Uterus (tissue), 4 donors: ENCODE data around the gene FN1. TPM values are rescaled to one million over a fixed set of nuclear protein-coding genes. Genes with fewer than 3 reads are reported as not detected.
"Not testable (repeated sequence)": the region's sequence is repeated elsewhere in the genome, so short reads cannot be mapped to it uniquely, and the experiment has no call there.

Experiments used
- DNase-seq, 2 donors: peaks; one replicate each; pipeline ENCODE4 v3.0.0-alpha.2; 2019 to 2020
- H3K27ac ChIP-seq, 2 donors: fragments of 200-600 bp; sonication (generic); 1 replicate in 1 of 2; 2 replicates in 1 of 2; pipeline ENCODE4 v1.5.1; 2016 to 2018
- H3K27me3 ChIP-seq, 2 donors: fragments of 200-600 bp; sonication (generic); one replicate each; pipeline ENCODE4 v1.5.1; 2018 to 2019; ENCODE audit warnings: control low read depth in 1 of 2
- H3K36me3 ChIP-seq, 2 donors: fragments of 200-600 bp; sonication (generic); one replicate each; pipeline ENCODE4 v1.5.1; 2019; ENCODE audit warnings: control low read depth in 1 of 2
- H3K4me1 ChIP-seq, 2 donors: fragments of 200-600 bp; sonication (generic); one replicate each; pipeline ENCODE4 v1.5.1; 2018 to 2019; ENCODE audit warnings: control low read depth in 1 of 2
- H3K4me3 ChIP-seq, 2 donors: fragments of 200-600 bp; sonication (generic); 1 replicate in 1 of 2; 2 replicates in 1 of 2; pipeline ENCODE4 v1.5.1; 2018 to 2019; ENCODE audit warnings: mild to moderate bottlenecking in 1 of 2
- H3K9me3 ChIP-seq, 2 donors: fragments of 200-600 bp; sonication (generic); one replicate each; pipeline ENCODE4 v1.5.1; 2019; ENCODE audit warnings: control low read depth in 1 of 2
- CTCF ChIP-seq, 4 experiments: fragments of 200-600 bp in 2 of 4; fragments of 450-650 bp in 2 of 4; sonication (generic) in 2 of 4; IDR thresholded peaks; one replicate each; pipeline ENCODE4 v1.5.1; 2016 to 2019; ENCODE audit warnings: antibody characterized with exemption in 4 of 4, mild to moderate bottlenecking in 2 of 4, moderate library complexity in 1 of 4
- POLR2A ChIP-seq, 2 donors: fragments of 450-650 bp; IDR thresholded peaks; one replicate each; pipeline ENCODE4 v1.6.1; 2016; ENCODE audit warnings: antibody characterized with exemption in 2 of 2, mild to moderate bottlenecking in 1 of 2, moderate library complexity in 1 of 2
- intact Hi-C: fragments of 100-400 bp; cut with DNase I; formaldehyde crosslinking; loops from one replicate; pipeline ENCODE4 v1.15.1; 2023; ENCODE audit warnings: low total_unique reads
- total RNA-seq, 4 donors: library from RNA; depleted of rRNA in 3 of 4; stranded (reverse); fragments of >200 nt in 3 of 4; gene quantifications; one replicate each; pipeline versions ENCODE4 v1.1.0 to v1.2.4, GENCODE V29; 2014 to 2023
- donor health status: DM: yes; HTN: yes; CAD: no.

FN1 gene
- total RNA-seq, 4 donors from 2014 or later: 218 to 1,074 (median 261) TPM

- Histone ChIP-seq H3K4me3 (no peak overlapping the region), H3K4me1 (no peaks in the 10 kb centered on the region), H3K36me3 (no peaks in the 10 kb centered on the region), H3K27ac (no peak overlapping the region), H3K9me3 (no peaks in the 10 kb centered on the region), H3K27me3 (no peaks in the 10 kb centered on the region)
- no peak for DNase-seq
- intact Hi-C loops: no loop called here
- TF ChIP-seq CTCF (IDR thresholded peaks at IDR 0.05) (no peak), POLR2A (IDR thresholded peaks at IDR 0.05) (no peak)
Observed at GRCh38 chr2:215363039-215363438, 72.8 kb downstream of the FN1 start.

GRCh38 chr2:215362562-215362904, 73.3 kb downstream of the FN1 start:
- Histone ChIP-seq H3K9me3 (no peaks in the 10 kb centered on the region), H3K36me3 (no peaks in the 10 kb centered on the region), H3K27ac (no peak overlapping the region), H3K4me3 (no peak overlapping the region), H3K4me1 (no peaks in the 10 kb centered on the region), H3K27me3 (no peaks in the 10 kb centered on the region)
- DNase-seq: no peak
- intact Hi-C loops: no loop called here
- TF ChIP-seq POLR2A (IDR thresholded peaks at IDR 0.05) (no peak), CTCF (IDR thresholded peaks at IDR 0.05) (no peak)

GRCh38 chr2:215361876-215362561, 73.8 kb downstream of the FN1 start:
- no peak for TF ChIP-seq CTCF (IDR thresholded peaks at IDR 0.05)
- no peak for TF ChIP-seq POLR2A (IDR thresholded peaks at IDR 0.05)
- Histone ChIP-seq H3K4me1 (no peaks in the 10 kb centered on the region), H3K27me3 (no peaks in the 10 kb centered on the region), H3K4me3 (no peak overlapping the region), H3K27ac (no peak overlapping the region), H3K36me3 (no peaks in the 10 kb centered on the region), H3K9me3 (no peaks in the 10 kb centered on the region)
- no peak for DNase-seq
- intact Hi-C loops: no loop called here

GRCh38 chr2:215361211-215361875, 74.5 kb downstream of the FN1 start:
- no peaks in the 10 kb centered on the region for H3K36me3 ChIP-seq
- no peaks in the 10 kb centered on the region for H3K4me1 ChIP-seq
- intact Hi-C loops: no loop called here
- TF ChIP-seq POLR2A (IDR thresholded peaks at IDR 0.05) (no peak), CTCF (IDR thresholded peaks at IDR 0.05) (no peak)
- H3K9me3 ChIP-seq: no peaks in the 10 kb centered on the region
- H3K4me3 ChIP-seq: no peak overlapping the region
- no peak for DNase-seq
- H3K27ac ChIP-seq: no peak overlapping the region
- H3K27me3 ChIP-seq: no peaks in the 10 kb centered on the region

GRCh38 chr2:215360596-215360995, 75.3 kb downstream of the FN1 start:
- no peak overlapping the region for H3K4me3 ChIP-seq
- H3K27ac ChIP-seq: no peak overlapping the region
- H3K9me3 ChIP-seq: no peaks in the 10 kb centered on the region
- intact Hi-C loops: no loop called here
- H3K4me1 ChIP-seq: no peaks in the 10 kb centered on the region
- no peaks in the 10 kb centered on the region for H3K36me3 ChIP-seq
- no peak for DNase-seq
- TF ChIP-seq POLR2A (IDR thresholded peaks at IDR 0.05): no peak
- no peak for TF ChIP-seq CTCF (IDR thresholded peaks at IDR 0.05)
- H3K27me3 ChIP-seq: no peaks in the 10 kb centered on the region

GRCh38 chr2:215360059-215360458, 75.8 kb downstream of the FN1 start:
- H3K27me3 ChIP-seq, H3K4me1 ChIP-seq, DNase-seq, H3K9me3 ChIP-seq, H3K36me3 ChIP-seq, H3K4me3 ChIP-seq, intact Hi-C loops, H3K27ac ChIP-seq: not testable (repeated sequence)
